Neural crest cell (in vitro differentiated cells): ENCODE measurements around the gene CPXM2. TPM values are rescaled to one million over a fixed set of nuclear protein-coding genes. Genes with fewer than 3 reads are reported as not detected.

ENCODE experiments used
- DNase-seq: peaks from one replicate; pipeline ENCODE4 v3.0.0; 2021; ENCODE audit warnings: low read depth, mixed read lengths, low spot score
- H3K27ac Mint-ChIP-seq: one replicate; pipeline ENCODE4 v1.8.0; 2021; ENCODE audit warnings: mild to moderate bottlenecking, mixed read lengths; ENCODE audit not compliant: unreplicated experiment
- H3K27me3 Mint-ChIP-seq: 2 replicates; pipeline ENCODE4 v1.8.0; 2021; ENCODE audit warnings: low read depth, mild to moderate bottlenecking, mixed read lengths
- H3K36me3 Mint-ChIP-seq: 2 replicates; pipeline ENCODE4 v1.8.0; 2021; ENCODE audit warnings: low read depth, mild to moderate bottlenecking, mixed read lengths
- H3K4me1 Mint-ChIP-seq: 2 replicates; pipeline ENCODE4 v1.8.0; 2021; ENCODE audit warnings: mixed read lengths
- H3K4me3 Mint-ChIP-seq: one replicate; pipeline ENCODE4 v1.8.0; 2021; ENCODE audit warnings: mild to moderate bottlenecking, mixed read lengths
- H3K9me3 Mint-ChIP-seq: 2 replicates; pipeline ENCODE4 v1.8.0; 2021; ENCODE audit warnings: mixed read lengths
- total RNA-seq: library from RNA; stranded (reverse); gene quantifications from 2 replicates; pipeline ENCODE4 v1.2.1, GENCODE V29; 2021
- TF ChIP-seq, protein P1 (sequence below): fragments of 200-600 bp; sonication (generic); conservative IDR thresholded peaks from 2 replicates; pipeline ENCODE4 v1.5.0; 2021; ENCODE audit warnings: antibody characterized with exemption, mild to moderate bottlenecking

Gene CPXM2
- total RNA-seq, 1 donor from 2014 or later, result not detected

DNA sequence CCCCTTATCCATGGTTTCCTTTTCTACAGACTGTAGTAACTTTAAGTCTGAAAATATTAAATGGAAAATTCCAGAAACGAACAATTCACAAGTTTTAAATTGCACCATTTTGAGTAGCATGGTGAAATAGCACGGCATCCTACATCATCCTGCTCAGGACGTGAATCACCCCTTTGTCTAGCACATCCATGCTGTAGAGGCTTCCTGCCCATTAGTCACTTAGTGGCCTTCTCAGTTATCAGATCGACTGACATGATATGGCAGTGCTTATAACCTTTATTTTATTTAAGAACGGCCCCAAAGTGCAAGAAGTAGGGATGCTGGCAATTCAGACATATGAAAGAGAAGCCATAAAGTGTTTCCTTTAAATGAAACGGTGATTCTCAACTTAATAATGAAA is 82.7 kb downstream of the CPXM2 start:
- H3K27ac Mint-ChIP-seq, result no peak overlapping the region

GRCh38 chr10:123808286-123808685 is 83.3 kb downstream of the CPXM2 start:
- H3K27me3 Mint-ChIP-seq, result no peaks in the 10 kb centered on the region
- no peak for DNase-seq
- H3K9me3 Mint-ChIP-seq, result no peaks in the 10 kb centered on the region
- no peak overlapping the region for H3K4me3 Mint-ChIP-seq
- H3K27ac Mint-ChIP-seq, result peak overlapping the region; percentile 32
- TF ChIP-seq, protein P1, sequence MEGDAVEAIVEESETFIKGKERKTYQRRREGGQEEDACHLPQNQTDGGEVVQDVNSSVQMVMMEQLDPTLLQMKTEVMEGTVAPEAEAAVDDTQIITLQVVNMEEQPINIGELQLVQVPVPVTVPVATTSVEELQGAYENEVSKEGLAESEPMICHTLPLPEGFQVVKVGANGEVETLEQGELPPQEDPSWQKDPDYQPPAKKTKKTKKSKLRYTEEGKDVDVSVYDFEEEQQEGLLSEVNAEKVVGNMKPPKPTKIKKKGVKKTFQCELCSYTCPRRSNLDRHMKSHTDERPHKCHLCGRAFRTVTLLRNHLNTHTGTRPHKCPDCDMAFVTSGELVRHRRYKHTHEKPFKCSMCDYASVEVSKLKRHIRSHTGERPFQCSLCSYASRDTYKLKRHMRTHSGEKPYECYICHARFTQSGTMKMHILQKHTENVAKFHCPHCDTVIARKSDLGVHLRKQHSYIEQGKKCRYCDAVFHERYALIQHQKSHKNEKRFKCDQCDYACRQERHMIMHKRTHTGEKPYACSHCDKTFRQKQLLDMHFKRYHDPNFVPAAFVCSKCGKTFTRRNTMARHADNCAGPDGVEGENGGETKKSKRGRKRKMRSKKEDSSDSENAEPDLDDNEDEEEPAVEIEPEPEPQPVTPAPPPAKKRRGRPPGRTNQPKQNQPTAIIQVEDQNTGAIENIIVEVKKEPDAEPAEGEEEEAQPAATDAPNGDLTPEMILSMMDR, result no peak
- no peaks in the 10 kb centered on the region for H3K36me3 Mint-ChIP-seq
- peaks cover 21% of the 10 kb centered on the region for H3K4me1 Mint-ChIP-seq

More for the DNA sequence above, 82.7 kb downstream of the CPXM2 start:
- TF ChIP-seq, protein P1, result no peak
- DNase-seq, result no peak
- peaks cover 21% of the 10 kb centered on the region for H3K4me1 Mint-ChIP-seq
- H3K36me3 Mint-ChIP-seq, result no peaks in the 10 kb centered on the region
- peak overlapping the region; percentile 8 for H3K4me3 Mint-ChIP-seq
- no peaks in the 10 kb centered on the region for H3K9me3 Mint-ChIP-seq
- H3K27me3 Mint-ChIP-seq, result no peaks in the 10 kb centered on the region

- TF ChIP-seq, protein P1, result no peak
- Mint-ChIP-seq H3K27ac (no peak overlapping the region), H3K36me3 (no peaks in the 10 kb centered on the region), H3K9me3 (no peaks in the 10 kb centered on the region), H3K4me1 (peaks cover 21% of the 10 kb centered on the region), H3K4me3 (no peak overlapping the region), H3K27me3 (no peaks in the 10 kb centered on the region)
- DNase-seq, result no peak
Observed at GRCh38 chr10:123807444-123808035, 84.1 kb downstream of the CPXM2 start.

DNA sequence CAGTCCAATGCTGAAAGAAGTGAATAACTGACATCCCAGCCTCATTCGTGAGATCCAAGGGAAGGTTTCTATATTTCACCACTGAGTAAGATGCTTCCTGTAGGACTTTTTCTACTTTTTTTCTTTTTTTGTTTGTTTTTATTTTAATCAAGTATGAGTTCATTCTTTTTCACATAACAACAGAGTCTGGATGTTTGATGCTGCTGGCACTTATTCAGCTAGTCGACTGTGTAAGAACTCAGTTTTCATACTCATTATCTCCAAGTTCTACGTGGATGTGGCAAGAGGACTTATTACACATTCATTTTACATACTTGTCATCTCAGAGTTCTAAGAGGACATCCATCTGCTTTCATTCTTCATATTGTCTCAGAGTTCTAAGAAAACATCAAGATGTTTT is 86.9 kb downstream of the CPXM2 start:
- no peaks in the 10 kb centered on the region for H3K36me3 Mint-ChIP-seq
- H3K4me1 Mint-ChIP-seq, result peaks cover 33% of the 10 kb centered on the region
- H3K27me3 Mint-ChIP-seq, result no peaks in the 10 kb centered on the region
- H3K27ac Mint-ChIP-seq, result no peak overlapping the region
- no peak overlapping the region for H3K4me3 Mint-ChIP-seq
- no peak for DNase-seq
- H3K9me3 Mint-ChIP-seq, result no peaks in the 10 kb centered on the region
- TF ChIP-seq, protein P1, result no peak

GRCh38 chr10:123800821-123801220 is 90.8 kb downstream of the CPXM2 start:
- Mint-ChIP-seq H3K4me1 (peaks cover 12% of the 10 kb centered on the region), H3K9me3 (no peaks in the 10 kb centered on the region), H3K27ac (no peak overlapping the region), H3K4me3 (no peak overlapping the region), H3K27me3 (no peaks in the 10 kb centered on the region), H3K36me3 (no peaks in the 10 kb centered on the region)
- TF ChIP-seq, protein P1, result no peak
- no peak for DNase-seq
